H9 (cell line): Measurements from ENCODE around the gene VWA8. TPM values are rescaled to one million over a fixed set of nuclear protein-coding genes. Genes with fewer than 3 reads are reported as not detected.

Experiments
- DNase-seq: peaks from one replicate; pipeline ENCODE4 v3.0.0-alpha.2; 2017
- H2AFZ ChIP-seq: one replicate; pipeline ENCODE4 v1.6.1; 2013; ENCODE audit warnings: mild to moderate bottlenecking, low read length, control low read depth, moderate library complexity
- H2AK5ac ChIP-seq: 2 replicates; pipeline ENCODE4 v1.6.1; 2013; ENCODE audit warnings: low read length, control low read depth, mixed read lengths; ENCODE audit not compliant: insufficient read length
- H2BK120ac ChIP-seq: one replicate; pipeline ENCODE4 v1.6.1; 2013; ENCODE audit warnings: low read depth, mild to moderate bottlenecking, low read length, control low read depth, inconsistent platforms; ENCODE audit not compliant: poor library complexity, severe bottlenecking
- H2BK12ac ChIP-seq: 2 replicates; pipeline ENCODE4 v1.6.1; 2013; ENCODE audit warnings: low read length, control low read depth, mixed read lengths, low read depth; ENCODE audit not compliant: insufficient read length
- H2BK15ac ChIP-seq: 2 replicates; pipeline ENCODE4 v1.6.1; 2013; ENCODE audit warnings: low read depth, low read length, control low read depth
- H2BK20ac ChIP-seq: one replicate; pipeline ENCODE4 v1.6.1; 2013; ENCODE audit warnings: low read depth, mild to moderate bottlenecking, low read length, control low read depth, inconsistent platforms; ENCODE audit not compliant: poor library complexity, severe bottlenecking
- H2BK5ac ChIP-seq: 2 replicates; pipeline ENCODE4 v1.6.1; 2013; ENCODE audit warnings: low read length, control low read depth, mixed read lengths; ENCODE audit not compliant: insufficient read length
- H3K14ac ChIP-seq: 2 replicates; pipeline ENCODE4 v1.6.1; 2013; ENCODE audit warnings: low read length, control low read depth; ENCODE audit not compliant: insufficient read depth
- H3K18ac ChIP-seq: 2 replicates; pipeline ENCODE4 v1.6.1; 2013; ENCODE audit warnings: low read depth, mild to moderate bottlenecking, mixed read lengths, low read length, control low read depth; ENCODE audit not compliant: insufficient read length
- H3K23ac ChIP-seq: 2 replicates; pipeline ENCODE4 v1.6.1; 2013; ENCODE audit warnings: low read length, control low read depth, mixed read lengths, low read depth; ENCODE audit not compliant: insufficient read length
- H3K23me2 ChIP-seq: 2 replicates; pipeline ENCODE4 v1.6.1; 2013; ENCODE audit warnings: low read depth, mild to moderate bottlenecking, mixed read lengths, low read length, control low read depth; ENCODE audit not compliant: insufficient read length, poor library complexity, severe bottlenecking
- H3K27ac ChIP-seq: 2 replicates; pipeline ENCODE4 v1.5.1; 2013; ENCODE audit warnings: low read length, control low read depth, mixed read lengths, low read depth; ENCODE audit not compliant: insufficient read length
- H3K27me3 ChIP-seq: 2 replicates; pipeline ENCODE4 v1.6.1; 2013; ENCODE audit warnings: low read length, control low read depth, inconsistent platforms; ENCODE audit not compliant: insufficient read depth
- H3K4ac ChIP-seq: 2 replicates; pipeline ENCODE4 v1.6.1; 2013; ENCODE audit warnings: low read depth, mild to moderate bottlenecking, control low read depth, inconsistent platforms, low read length, moderate library complexity
- H3K4me1 ChIP-seq: 2 replicates; pipeline ENCODE4 v1.6.1; 2013; ENCODE audit warnings: low read length, control low read depth, inconsistent platforms; ENCODE audit not compliant: insufficient read depth
- H3K4me2 ChIP-seq: 2 replicates; pipeline ENCODE4 v1.6.1; 2013; ENCODE audit warnings: low read length, control low read depth, mixed read lengths; ENCODE audit not compliant: insufficient read length, insufficient read depth
- H3K56ac ChIP-seq: 2 replicates; pipeline ENCODE4 v1.6.1; 2013; ENCODE audit warnings: low read depth, mild to moderate bottlenecking, mixed read lengths, low read length, control low read depth; ENCODE audit not compliant: insufficient read length
- H3K79me1 ChIP-seq: 2 replicates; pipeline ENCODE4 v1.6.1; 2013; ENCODE audit warnings: low read depth, mild to moderate bottlenecking, moderate library complexity, low read length, control low read depth, inconsistent platforms; ENCODE audit not compliant: insufficient read depth, poor library complexity, severe bottlenecking
- H3K79me2 ChIP-seq: 2 replicates; pipeline ENCODE4 v1.6.1; 2013; ENCODE audit warnings: low read length, control low read depth, inconsistent platforms; ENCODE audit not compliant: insufficient read depth
- H3K9ac ChIP-seq: 2 replicates; pipeline ENCODE4 v1.6.1; 2013; ENCODE audit warnings: low read length, control low read depth, mixed read lengths; ENCODE audit not compliant: insufficient read length; ENCODE audit errors: extremely low read depth
- H3K9me3 ChIP-seq: one replicate; pipeline ENCODE4 v1.6.1; 2013; ENCODE audit warnings: low read depth, low read length, inconsistent platforms; ENCODE audit not compliant: control insufficient read depth
- H3T11ph ChIP-seq: one replicate; pipeline ENCODE4 v1.6.1; 2013; ENCODE audit warnings: mild to moderate bottlenecking, low read length, control low read depth, inconsistent platforms
- H4K20me1 ChIP-seq: one replicate; pipeline ENCODE4 v1.6.1; 2013; ENCODE audit not compliant: control insufficient read depth, insufficient read length, insufficient read depth
- H4K5ac ChIP-seq: 2 replicates; pipeline ENCODE4 v1.6.1; 2013; ENCODE audit warnings: low read depth, mild to moderate bottlenecking, mixed read lengths, low read length, control low read depth; ENCODE audit not compliant: insufficient read length
- H4K8ac ChIP-seq: replicated peaks from 2 replicates; pipeline ENCODE4 v1.6.1; 2013; ENCODE audit warnings: low read length, control low read depth, mixed read lengths, low read depth; ENCODE audit not compliant: insufficient read length
- H4K91ac ChIP-seq: 2 replicates; pipeline ENCODE4 v1.6.1; 2013; ENCODE audit warnings: low read depth, mild to moderate bottlenecking, moderate library complexity, mixed read lengths, low read length, control low read depth; ENCODE audit not compliant: insufficient read length
- H3K27ac Mint-ChIP-seq, 3 experiments: 2 replicates in 2 of 3; 3 replicates in 1 of 3; pipeline ENCODE4 v1.8.0; 2020 to 2021; ENCODE audit warnings: mixed read lengths in 3 of 3, mild to moderate bottlenecking in 1 of 3, moderate library complexity in 1 of 3
- H3K27me3 Mint-ChIP-seq: 2 replicates; pipeline ENCODE4 v1.8.0; 2021; ENCODE audit warnings: low read depth, mild to moderate bottlenecking, moderate library complexity, mixed read lengths
- H3K36me3 Mint-ChIP-seq, 3 experiments: 2 replicates in 2 of 3; 3 replicates in 1 of 3; pipeline ENCODE4 v1.8.0; 2020 to 2021; ENCODE audit warnings: low read depth in 3 of 3, mixed read lengths in 3 of 3; ENCODE audit not compliant: insufficient read depth in 1 of 3
- H3K4me1 Mint-ChIP-seq, 2 experiments: 2 replicates each; pipeline ENCODE4 v1.8.0; 2020; ENCODE audit warnings: mixed read lengths in 2 of 2
- H3K4me3 Mint-ChIP-seq, 2 experiments: 2 replicates in 1 of 2; 3 replicates in 1 of 2; pipeline ENCODE4 v1.8.0; 2020 to 2021; ENCODE audit warnings: mild to moderate bottlenecking in 2 of 2, mixed read lengths in 2 of 2, moderate library complexity in 1 of 2
- H3K9me3 Mint-ChIP-seq, 2 experiments: 2 replicates in 1 of 2; 3 replicates in 1 of 2; pipeline ENCODE4 v1.8.0; 2020; ENCODE audit warnings: mild to moderate bottlenecking in 2 of 2, mixed read lengths in 2 of 2, moderate library complexity in 1 of 2
- WGBS: extraction: QIAGEN DNeasy Blood & Tissue Kit; methylation state at CpG from one replicate; pipeline ENCODE4 v1.1.7; 2013; ENCODE audit warnings: missing lambda C conversion rate, low lambda C conversion rate, mixed read lengths; ENCODE audit not compliant: insufficient read length; ENCODE audit errors: extremely low coverage; 5-methylcytosine and 5-hydroxymethylcytosine counted together
- total RNA-seq: library from RNA; stranded (reverse); gene quantifications from 2 replicates; pipeline ENCODE4 v1.2.1, GENCODE V29; 2021
- TF ChIP-seq, protein P1 (sequence below): fragments of 200-600 bp; sonication (generic); conservative IDR thresholded peaks from 3 replicates; pipeline ENCODE4 v1.8.0; 2021; ENCODE audit warnings: antibody characterized with exemption, mild to moderate bottlenecking

Gene VWA8
- total RNA-seq, 1 experiment from 2014 or later = 17.4 TPM

DNA sequence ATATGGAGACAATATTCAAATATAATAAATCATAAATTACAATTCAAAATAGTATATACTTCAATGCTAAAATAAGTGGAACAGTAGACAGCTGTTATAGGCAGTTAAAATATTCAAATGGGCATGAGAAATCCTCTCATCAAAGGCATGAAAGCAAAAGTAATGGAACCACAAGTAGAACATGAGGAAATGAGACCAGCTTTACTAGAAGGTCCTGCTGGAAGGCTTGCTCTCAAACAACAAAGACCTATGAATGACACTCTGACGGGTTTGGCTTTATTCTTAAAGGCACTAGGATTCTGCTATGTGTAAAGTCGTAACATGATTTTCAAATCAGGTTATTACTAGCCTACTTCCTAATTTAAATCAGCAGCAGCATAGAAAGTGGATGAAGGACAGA, 148.1 kb downstream of the VWA8 start:
- Mint-ChIP-seq H3K4me1 (peaks cover 5% of the 10 kb centered on the region in 2 experiments; a peak in 1 of 4 replicates), H3K4me3 (no peak overlapping the region), H3K9me3 (peaks cover 0 to 6% of the 10 kb centered on the region in 2 experiments; a peak in 1 of 5 replicates), H3K27me3 (no peaks in the 10 kb centered on the region), H3K27ac (no peak overlapping the region), H3K36me3 (peaks cover 11 to 30% (median 23%) of the 10 kb centered on the region in 3 experiments)
- Histone ChIP-seq H3K18ac (no peak overlapping the region), H3K14ac (no peak overlapping the region), H3K79me2 (no peaks in the 10 kb centered on the region), H2BK20ac (no peak overlapping the region), H2BK12ac (no peak overlapping the region), H2AK5ac (no peak overlapping the region), H2AFZ (no peak overlapping the region), H2BK120ac (no peak overlapping the region), H3K56ac (no peak overlapping the region), H3K4me1 (no peaks in the 10 kb centered on the region), H3K23ac (no peak overlapping the region), H3K27ac (no peak overlapping the region), H2BK15ac (no peak overlapping the region), H4K8ac (no peak overlapping the region), H3K23me2 (no peaks in the 10 kb centered on the region), H3K4ac (no peak overlapping the region), H2BK5ac (no peak overlapping the region), H3K9me3 (no peaks in the 10 kb centered on the region), H3K9ac (no peak overlapping the region), H4K91ac (no peak overlapping the region), H3T11ph (no peak overlapping the region), H3K4me2 (no peak overlapping the region), H4K5ac (no peak overlapping the region), H3K79me1 (no peaks in the 10 kb centered on the region), H4K20me1 (no peaks in the 10 kb centered on the region), H3K27me3 (no peaks in the 10 kb centered on the region)
- TF ChIP-seq, protein P1, sequence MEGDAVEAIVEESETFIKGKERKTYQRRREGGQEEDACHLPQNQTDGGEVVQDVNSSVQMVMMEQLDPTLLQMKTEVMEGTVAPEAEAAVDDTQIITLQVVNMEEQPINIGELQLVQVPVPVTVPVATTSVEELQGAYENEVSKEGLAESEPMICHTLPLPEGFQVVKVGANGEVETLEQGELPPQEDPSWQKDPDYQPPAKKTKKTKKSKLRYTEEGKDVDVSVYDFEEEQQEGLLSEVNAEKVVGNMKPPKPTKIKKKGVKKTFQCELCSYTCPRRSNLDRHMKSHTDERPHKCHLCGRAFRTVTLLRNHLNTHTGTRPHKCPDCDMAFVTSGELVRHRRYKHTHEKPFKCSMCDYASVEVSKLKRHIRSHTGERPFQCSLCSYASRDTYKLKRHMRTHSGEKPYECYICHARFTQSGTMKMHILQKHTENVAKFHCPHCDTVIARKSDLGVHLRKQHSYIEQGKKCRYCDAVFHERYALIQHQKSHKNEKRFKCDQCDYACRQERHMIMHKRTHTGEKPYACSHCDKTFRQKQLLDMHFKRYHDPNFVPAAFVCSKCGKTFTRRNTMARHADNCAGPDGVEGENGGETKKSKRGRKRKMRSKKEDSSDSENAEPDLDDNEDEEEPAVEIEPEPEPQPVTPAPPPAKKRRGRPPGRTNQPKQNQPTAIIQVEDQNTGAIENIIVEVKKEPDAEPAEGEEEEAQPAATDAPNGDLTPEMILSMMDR = no peak
- no CpG with 5 or more reads among the region's 2 CpGs for WGBS
- no peak for DNase-seq
